HCEC 1CT (cell line): ENCODE measurements around the gene TTC8.
"Not testable (repeated sequence)": the region's sequence is repeated elsewhere in the genome, so short reads cannot be mapped to it uniquely, and the experiment has no call there.

ENCODE experiments used
- DNase-seq: peaks from one replicate; pipeline ENCODE4 v3.0.0-alpha.2; 2017

Gene TTC8

GRCh38 chr14:88824314-88825077 is at the start of gene TTC8:
Gene TTC8, plus strand, starts transcription at chr14:88824651. Its CDS starts 57 bp downstream, at chr14:88824708.
- DNase-seq, result peak; percentile 87

- no peak for DNase-seq
Measured at GRCh38 chr14:88775532-88775931, 48.9 kb upstream of the TTC8 start.

GRCh38 chr14:88785911-88786310 is 38.5 kb upstream of the TTC8 start:
- no peak for DNase-seq

DNA sequence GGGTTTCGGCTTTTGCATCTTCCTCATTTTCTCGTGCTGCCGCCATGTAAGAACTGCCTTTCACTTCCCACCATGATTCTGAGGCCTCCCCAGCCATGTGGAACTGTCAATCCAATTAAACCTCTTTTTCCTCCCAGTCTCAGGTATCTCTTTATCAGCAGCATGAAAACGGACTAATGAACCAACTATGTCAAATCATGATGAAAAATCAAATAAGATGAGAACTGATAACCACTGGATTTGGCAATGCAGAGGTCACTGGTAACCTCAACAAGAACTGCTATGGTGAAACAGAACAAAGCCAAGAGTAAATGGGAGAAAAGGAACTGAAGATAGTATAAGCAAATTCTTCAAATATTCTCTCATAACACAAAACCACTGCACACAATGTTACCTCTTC is 37.7 kb upstream of the TTC8 start:
- DNase-seq, result no peak

DNA sequence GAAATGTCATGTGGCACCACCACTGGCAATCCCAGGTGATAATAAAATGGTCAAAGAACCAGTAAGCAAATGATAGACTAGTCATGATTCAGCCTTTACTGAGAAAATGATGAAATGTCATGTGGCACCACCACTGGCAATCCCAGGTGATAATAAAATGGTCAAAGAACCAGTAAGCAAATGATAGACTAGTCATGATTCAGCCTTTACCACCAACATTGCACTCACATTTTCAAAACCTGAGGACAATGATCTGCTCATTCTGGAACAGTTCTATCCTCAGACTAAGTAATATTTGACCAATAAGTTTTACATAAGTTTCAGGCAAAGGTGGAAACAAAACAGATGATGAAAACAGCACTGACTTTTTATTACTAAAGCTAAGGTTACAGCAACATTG is 34.9 kb upstream of the TTC8 start:
- not testable (repeated sequence) for DNase-seq

DNA sequence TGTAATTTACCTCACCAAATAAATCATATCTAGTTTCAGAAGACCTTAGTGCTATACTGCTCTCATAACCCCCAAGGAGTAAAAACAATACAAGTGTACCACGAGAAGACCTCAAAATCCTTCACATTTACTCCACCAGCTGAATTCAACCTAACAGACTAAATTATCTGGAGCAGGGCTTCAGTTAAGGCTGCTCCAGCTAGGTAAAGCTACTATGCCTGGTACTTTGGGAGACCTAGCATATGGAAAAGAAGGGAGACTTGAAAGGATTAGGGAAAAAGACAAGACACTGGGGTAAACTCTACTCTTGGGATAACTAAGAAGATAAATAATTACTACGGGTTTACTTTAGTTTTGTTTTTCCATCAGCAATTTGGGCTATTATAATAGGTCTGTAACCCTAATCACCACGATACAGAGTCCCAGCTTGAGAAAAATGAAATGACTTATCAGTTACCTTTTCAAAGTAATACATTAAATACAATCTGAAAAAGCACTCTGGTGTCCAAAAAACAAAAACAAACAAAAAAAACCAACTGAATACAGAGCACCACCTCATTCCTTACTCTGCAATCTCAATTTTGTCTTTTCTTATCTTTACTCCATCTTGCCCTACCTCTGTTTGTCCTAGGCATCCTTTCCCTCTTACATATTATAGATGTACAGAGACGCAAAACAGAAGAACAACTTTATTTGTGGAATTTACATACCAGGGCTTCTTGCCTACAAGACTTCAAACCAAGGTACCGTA is 33.8 kb upstream of the TTC8 start:
- DNase-seq, result no peak

DNA sequence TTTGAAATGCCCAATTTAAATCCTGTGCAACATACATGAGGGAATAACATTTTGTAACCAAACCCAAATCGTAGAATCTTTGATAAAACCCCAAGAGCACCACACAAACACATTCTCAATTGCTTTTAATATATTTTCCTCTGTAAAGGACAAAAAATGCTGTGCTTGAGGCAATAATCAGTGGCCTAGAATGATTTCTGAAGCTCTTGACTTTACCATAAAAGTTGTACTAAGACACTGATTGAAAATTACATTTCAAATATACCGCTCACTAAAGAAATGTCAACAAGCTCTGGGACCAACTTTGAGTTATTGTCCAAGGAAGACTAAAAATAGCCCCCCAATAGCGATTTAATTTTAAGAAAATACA is 33.2 kb upstream of the TTC8 start:
- no peak for DNase-seq

DNA sequence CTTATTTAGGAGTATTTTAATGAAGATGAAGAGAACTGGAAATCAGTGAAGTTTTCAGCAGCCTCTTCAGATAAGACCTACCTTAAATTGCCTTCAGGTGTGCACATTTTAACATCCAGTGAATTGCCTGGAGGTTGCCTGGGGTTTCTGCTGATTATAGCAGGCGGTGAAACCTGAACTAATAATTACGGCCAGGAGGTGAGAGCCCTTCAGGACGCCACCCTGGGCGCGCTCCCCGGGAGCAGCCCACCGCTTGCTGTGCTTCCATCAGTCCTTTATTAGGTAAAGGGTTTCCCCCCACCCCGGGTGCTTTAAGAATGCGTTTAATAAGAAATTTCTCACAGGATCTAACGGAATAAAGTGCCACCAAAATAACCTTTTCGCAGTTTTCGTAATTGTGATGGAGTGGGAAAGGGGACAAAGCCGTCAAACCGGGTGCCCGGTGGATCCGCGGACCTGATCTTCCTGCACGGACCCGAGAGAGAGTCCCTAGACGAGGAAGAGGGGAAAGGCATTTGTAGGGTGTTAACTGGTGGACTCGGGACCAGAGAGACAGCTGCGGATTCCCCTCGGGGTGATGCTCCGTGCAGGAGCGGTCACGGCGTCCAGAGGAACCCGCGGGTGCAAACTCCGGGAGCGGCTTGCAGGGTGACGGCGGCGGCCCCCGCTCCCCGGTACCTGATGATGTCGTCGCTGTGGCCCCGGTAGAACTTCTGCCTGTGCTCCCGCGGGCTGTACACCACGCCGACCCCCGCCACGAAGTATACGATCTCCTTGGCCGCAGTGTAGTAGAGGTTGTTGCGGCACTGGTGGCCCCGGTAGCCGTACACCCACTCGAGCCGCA is 32.6 kb upstream of the TTC8 start:
- DNase-seq, result no peak

- peak; percentile 56 for DNase-seq
Measured at GRCh38 chr14:88792473-88793258, 31.8 kb upstream of the TTC8 start, which contains the start of gene EML5. Gene EML5, minus strand, starts transcription at chr14:88792953. Its CDS starts 450 bp downstream, at chr14:88792503.

DNA sequence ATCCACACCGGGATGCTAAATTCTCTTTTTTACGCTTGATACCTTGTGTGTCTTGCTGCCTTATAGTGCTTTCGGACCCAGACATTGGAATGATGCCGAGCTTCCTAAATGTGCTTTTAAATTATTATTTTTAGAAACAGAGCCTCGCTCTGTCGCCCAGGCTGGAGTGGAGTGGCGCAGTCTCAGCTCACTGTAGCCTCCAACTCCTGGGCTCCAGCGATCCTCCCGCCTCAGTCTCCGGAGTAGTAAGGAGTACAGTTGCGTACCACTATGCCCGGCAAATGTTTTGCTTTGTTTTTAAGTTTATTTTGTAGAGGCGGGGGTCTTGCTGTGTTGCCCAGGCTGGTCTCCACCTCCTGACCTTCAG is 31.2 kb upstream of the TTC8 start:
- no peak for DNase-seq

DNA sequence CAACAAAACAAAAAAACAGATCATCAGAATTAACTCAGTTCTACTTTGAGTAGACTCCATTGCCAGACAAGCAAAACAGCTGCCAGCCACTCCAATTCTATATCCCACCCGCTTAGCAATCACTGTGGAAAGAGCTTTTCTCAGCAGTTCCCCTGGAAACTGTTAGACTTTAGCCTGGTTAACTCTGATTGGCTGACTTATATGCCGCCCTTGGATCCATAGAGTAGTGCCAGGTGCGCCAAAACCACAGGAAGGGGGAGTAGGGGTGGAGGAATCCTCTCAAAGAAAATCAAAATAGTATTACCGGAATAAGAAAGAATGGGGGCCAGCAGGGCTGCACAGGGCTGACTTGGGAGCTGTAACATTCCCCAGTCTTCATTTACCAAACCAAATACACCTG is 26.3 kb upstream of the TTC8 start:
- DNase-seq, result no peak

- DNase-seq, result no peak
Measured at GRCh38 chr14:88799522-88799921, 24.9 kb upstream of the TTC8 start.

DNA sequence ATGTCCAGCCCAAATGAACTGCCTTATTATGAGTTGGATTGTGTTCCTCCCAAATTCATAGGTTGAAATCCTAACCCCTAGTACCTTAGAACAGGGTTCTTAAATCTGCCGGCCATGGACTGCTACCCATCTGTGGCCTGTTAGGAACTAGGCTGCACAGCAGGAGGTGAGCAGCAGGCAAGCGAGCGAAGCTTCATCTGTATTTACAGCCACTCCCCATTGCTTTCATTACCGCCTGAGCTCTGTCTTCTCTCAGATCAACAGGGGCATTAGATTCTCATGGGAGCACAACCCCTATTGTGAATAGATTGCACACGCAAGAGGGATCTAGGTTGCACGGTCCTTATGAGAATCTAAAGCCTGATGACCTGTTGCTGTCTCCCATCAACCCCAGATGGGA is 21.9 kb upstream of the TTC8 start:
- no peak for DNase-seq

- DNase-seq, result no peak
Measured at GRCh38 chr14:88804035-88804434, 20.4 kb upstream of the TTC8 start.

DNA sequence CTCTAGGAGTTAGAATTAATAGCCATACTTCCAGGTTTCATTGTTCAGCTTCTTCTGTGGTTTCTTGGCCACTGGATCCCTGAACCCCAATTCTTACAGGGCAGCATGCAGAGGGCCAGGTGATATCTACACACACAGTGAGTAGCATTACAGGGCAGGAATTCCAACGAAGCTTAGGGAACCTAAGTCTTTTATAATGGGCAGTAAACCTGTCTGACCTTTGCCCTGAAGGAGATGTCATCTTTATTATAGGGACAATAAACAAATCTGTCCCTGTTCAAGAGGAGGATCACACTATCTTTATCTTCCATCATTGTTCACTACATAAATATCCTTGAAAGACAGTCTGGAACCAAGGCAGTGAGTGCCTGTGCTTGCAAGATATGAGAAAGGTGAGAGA is 20.0 kb upstream of the TTC8 start:
- no peak for DNase-seq

GRCh38 chr14:88808359-88808758 is 16.1 kb upstream of the TTC8 start:
- no peak for DNase-seq

DNA sequence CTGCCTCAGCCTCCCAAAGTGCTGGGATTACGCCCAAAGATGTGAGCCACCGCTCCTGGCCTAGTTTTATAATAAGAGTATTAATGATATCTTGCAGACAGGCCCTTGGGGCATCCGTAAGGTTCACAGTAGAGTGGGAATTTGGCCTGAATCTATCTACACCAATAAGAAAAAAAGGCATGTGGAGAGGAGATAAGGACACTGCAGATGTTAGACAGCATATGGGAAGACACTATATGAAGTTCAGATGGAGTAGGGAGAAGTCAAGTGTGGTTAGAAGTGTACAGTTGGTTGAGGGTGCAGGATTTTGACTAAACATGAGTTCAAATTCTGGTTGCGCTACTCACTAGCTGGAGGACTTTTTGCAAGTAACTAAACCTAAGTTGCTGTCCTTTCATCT is 8.5 kb upstream of the TTC8 start:
- DNase-seq, result no peak

- no peak for DNase-seq
Measured at GRCh38 chr14:88818018-88818417, 6.4 kb upstream of the TTC8 start.

DNA sequence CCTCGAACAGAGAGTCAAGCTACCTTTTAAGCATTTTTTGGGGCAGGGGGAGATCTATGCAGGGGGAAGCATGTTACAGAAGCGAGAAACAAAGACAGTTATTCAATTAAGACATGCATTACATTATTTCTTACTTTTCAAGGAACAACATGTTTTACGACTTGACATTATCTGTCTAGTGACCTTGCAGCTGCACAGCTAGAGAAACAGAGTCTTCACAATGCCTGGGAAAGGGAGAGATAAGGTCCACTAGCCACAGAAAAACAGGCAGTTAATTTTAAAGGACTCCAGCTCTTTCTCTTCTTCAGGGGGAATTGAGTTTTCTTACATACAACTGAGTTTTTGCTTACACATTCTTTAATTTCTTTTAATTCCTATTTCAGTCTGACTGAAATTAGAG is 4.8 kb upstream of the TTC8 start:
- not testable (repeated sequence) for DNase-seq

DNA sequence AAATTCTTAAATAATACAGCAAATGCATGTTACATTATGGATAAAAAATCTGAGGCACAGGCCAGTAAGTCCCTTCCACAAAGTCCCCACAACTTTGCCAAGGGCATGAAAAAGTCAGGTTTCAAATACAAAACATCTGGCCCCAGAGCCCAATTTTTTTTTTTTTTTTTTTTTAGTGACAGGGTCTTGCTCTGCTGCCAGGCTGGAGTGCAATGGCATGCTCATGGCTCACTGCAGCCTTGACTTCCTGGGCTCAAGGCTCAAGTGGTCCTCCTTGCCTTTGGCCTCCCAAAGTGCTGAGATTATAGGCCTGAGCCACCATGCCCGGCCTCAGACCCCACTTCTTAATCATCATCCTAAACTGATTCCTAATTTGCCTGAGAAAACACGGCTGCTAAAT is 3.1 kb upstream of the TTC8 start:
- no peak for DNase-seq

GRCh38 chr14:88821888-88822287 is 2.6 kb upstream of the TTC8 start:
- no peak for DNase-seq

GRCh38 chr14:88823968-88824313 is 510 bp upstream of the TTC8 start:
- no peak for DNase-seq

DNA sequence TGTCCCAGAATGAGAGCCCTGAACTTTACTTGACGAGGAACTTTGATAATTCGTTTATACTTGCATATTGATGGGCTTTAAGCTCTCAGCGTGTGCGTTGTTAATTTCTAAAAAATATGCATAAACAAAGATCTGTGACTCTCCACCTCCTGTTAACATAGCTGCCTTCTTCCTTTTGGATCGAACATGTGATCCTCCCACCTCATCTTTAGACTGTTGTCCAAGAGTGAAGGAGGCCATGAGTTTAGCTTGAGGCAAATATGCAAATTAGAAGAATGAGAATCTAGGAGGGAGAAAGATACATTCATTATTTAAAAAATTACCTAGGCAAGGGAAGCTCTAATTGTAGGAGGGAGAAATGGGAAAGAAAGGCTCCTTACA is 617 bp downstream of the TTC8 start:
- DNase-seq, result no peak
